ENCODE data around the gene ADGRA3.
"Not testable (repeated sequence)": the region's sequence is repeated elsewhere in the genome, so short reads cannot be mapped to it uniquely, and the experiment has no call there.

The ADGRA3 gene

GRCh38 chr4:22477136-22477812 is 38.6 kb downstream of the ADGRA3 start:
- no peak for DNase-seq

- DNase-seq: no peak
Measured at GRCh38 chr4:22476011-22476410, 39.9 kb downstream of the ADGRA3 start.

- DNase-seq: not testable (repeated sequence)
Measured at GRCh38 chr4:22475311-22475646, 40.6 kb downstream of the ADGRA3 start.

- no peak for DNase-seq
Measured at GRCh38 chr4:22474636-22475310, 41.1 kb downstream of the ADGRA3 start.

GRCh38 chr4:22473268-22473667 is 42.6 kb downstream of the ADGRA3 start:
- no peak for DNase-seq

- DNase-seq: no peak
Measured at GRCh38 chr4:22471999-22472461, 43.8 kb downstream of the ADGRA3 start.

GRCh38 chr4:22471419-22471818 is 44.4 kb downstream of the ADGRA3 start:
- DNase-seq: no peak

GRCh38 chr4:22466581-22466980 is 49.3 kb downstream of the ADGRA3 start:
- no peak for DNase-seq

- no peak for DNase-seq
Measured at GRCh38 chr4:22465996-22466395, 49.9 kb downstream of the ADGRA3 start.

GRCh38 chr4:22465349-22465748 is 50.5 kb downstream of the ADGRA3 start:
- DNase-seq: no peak

- no peak for DNase-seq
Measured at GRCh38 chr4:22463179-22463578, 52.7 kb downstream of the ADGRA3 start.

GRCh38 chr4:22462688-22463087 is 53.2 kb downstream of the ADGRA3 start:
- DNase-seq: no peak

- no peak for DNase-seq
Measured at GRCh38 chr4:22460266-22460665, 55.6 kb downstream of the ADGRA3 start.

- peak; percentile 10 for DNase-seq
Measured at GRCh38 chr4:22458098-22458497, 57.8 kb downstream of the ADGRA3 start.

- DNase-seq: no peak
Measured at GRCh38 chr4:22457348-22457747, 58.5 kb downstream of the ADGRA3 start.

GRCh38 chr4:22456291-22456690 is 59.6 kb downstream of the ADGRA3 start:
- no peak for DNase-seq

GRCh38 chr4:22454955-22455354 is 60.9 kb downstream of the ADGRA3 start:
- DNase-seq: no peak

- no peak for DNase-seq
Measured at GRCh38 chr4:22454216-22454838, 61.5 kb downstream of the ADGRA3 start.

GRCh38 chr4:22444813-22445212 is 71.1 kb downstream of the ADGRA3 start:
- DNase-seq: no peak

GRCh38 chr4:22442956-22443355 is 72.9 kb downstream of the ADGRA3 start:
- no peak for DNase-seq

- DNase-seq: no peak
Measured at GRCh38 chr4:22440999-22441398, 74.9 kb downstream of the ADGRA3 start.

- DNase-seq: no peak
Measured at GRCh38 chr4:22439947-22440346, 75.9 kb downstream of the ADGRA3 start.

GRCh38 chr4:22435652-22436051 is 80.2 kb downstream of the ADGRA3 start:
- no peak for DNase-seq

GRCh38 chr4:22434895-22435294 is 81.0 kb downstream of the ADGRA3 start:
- no peak for DNase-seq
